ENCODE results near the gene CYP1A2. TPM values are rescaled to one million over a fixed set of nuclear protein-coding genes. Genes with fewer than 3 reads are reported as not detected.
A peak's percentile ranks its signal among the peaks of the same experiment; 100 is the strongest.

The CYP1A2 gene
- total RNA-seq, 1 experiment from 2014 or later, result not detected

DNA sequence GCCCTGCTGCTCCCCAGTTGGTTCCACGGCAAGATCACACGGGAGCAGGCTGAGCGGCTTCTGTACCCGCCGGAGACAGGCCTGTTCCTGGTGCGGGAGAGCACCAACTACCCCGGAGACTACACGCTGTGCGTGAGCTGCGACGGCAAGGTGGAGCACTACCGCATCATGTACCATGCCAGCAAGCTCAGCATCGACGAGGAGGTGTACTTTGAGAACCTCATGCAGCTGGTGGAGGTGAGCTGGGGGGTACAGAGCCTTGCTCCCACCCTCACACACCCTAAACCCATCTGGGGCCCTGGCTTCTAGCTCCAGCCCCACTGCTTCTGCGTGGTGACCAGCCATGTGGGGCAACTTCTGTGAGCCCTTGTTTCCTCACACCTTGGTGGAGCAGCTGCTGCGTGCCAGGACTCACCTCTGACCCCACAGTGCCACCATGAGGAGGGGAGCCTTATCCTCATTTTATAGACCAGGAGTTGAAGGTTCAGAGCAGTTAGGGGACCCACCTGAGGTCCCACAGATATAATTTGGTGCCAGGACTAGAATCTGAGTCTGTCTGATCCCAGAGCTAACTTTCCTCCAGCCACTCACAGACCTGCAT is 50.7 kb downstream of the CYP1A2 start:
- Histone ChIP-seq H3K18ac (ENCODE audit: insufficient read length, low read depth, low read length) (no peak overlapping the region), H3K4me2 (ENCODE audit: insufficient read depth, insufficient read length, low read length) (no peak overlapping the region), H2BK120ac (ENCODE audit: low read depth, low read length, poor library complexity, severe bottlenecking) (no peak overlapping the region), H3K27ac (ENCODE audit: insufficient read length, low read depth, low read length) (no peak overlapping the region), H4K5ac (ENCODE audit: insufficient read length, low read depth, low read length) (no peak overlapping the region), H3K79me1 (ENCODE audit: insufficient read depth, low read depth, low read length, poor library complexity, severe bottlenecking) (no peaks in the 10 kb centered on the region), H3K9ac (ENCODE audit: extremely low read depth, insufficient read length, low read length) (no peak overlapping the region), H3K14ac (ENCODE audit: insufficient read depth, low read length) (no peak overlapping the region; the same call in 1 of the 2 replicates), H3K23me2 (ENCODE audit: insufficient read length, low read depth, low read length, poor library complexity, severe bottlenecking) (no peaks in the 10 kb centered on the region), H2BK5ac (ENCODE audit: insufficient read length, low read length) (no peak overlapping the region), H3K4me1 (ENCODE audit: insufficient read depth, low read length) (no peaks in the 10 kb centered on the region), H3K23ac (ENCODE audit: insufficient read length, low read depth, low read length) (no peak overlapping the region), H2BK20ac (ENCODE audit: low read depth, low read length, poor library complexity, severe bottlenecking) (no peak overlapping the region), H3T11ph (ENCODE audit: low read length) (no peak overlapping the region), H2AFZ (ENCODE audit: low read length) (no peak overlapping the region), H3K9me3 (ENCODE audit: control insufficient read depth, low read depth, low read length) (no peaks in the 10 kb centered on the region), H2BK12ac (ENCODE audit: insufficient read length, low read depth, low read length) (no peak overlapping the region), H3K56ac (ENCODE audit: insufficient read length, low read depth, low read length) (no peak overlapping the region), H3K79me2 (ENCODE audit: insufficient read depth, low read length) (no peaks in the 10 kb centered on the region), H3K4ac (ENCODE audit: low read depth, low read length) (no peak overlapping the region), H3K27me3 (ENCODE audit: insufficient read depth, low read length) (no peaks in the 10 kb centered on the region), H4K8ac (replicated peaks; ENCODE audit: insufficient read length, low read depth, low read length) (no peak overlapping the region), H2AK5ac (ENCODE audit: insufficient read length, low read length) (no peak overlapping the region), H2BK15ac (ENCODE audit: low read depth, low read length) (no peak overlapping the region), H4K20me1 (ENCODE audit: control insufficient read depth, insufficient read depth, insufficient read length) (no peaks in the 10 kb centered on the region), H4K91ac (ENCODE audit: insufficient read length, low read depth, low read length) (no peak overlapping the region)
- no peak for DNase-seq
- TF ChIP-seq, protein P1, sequence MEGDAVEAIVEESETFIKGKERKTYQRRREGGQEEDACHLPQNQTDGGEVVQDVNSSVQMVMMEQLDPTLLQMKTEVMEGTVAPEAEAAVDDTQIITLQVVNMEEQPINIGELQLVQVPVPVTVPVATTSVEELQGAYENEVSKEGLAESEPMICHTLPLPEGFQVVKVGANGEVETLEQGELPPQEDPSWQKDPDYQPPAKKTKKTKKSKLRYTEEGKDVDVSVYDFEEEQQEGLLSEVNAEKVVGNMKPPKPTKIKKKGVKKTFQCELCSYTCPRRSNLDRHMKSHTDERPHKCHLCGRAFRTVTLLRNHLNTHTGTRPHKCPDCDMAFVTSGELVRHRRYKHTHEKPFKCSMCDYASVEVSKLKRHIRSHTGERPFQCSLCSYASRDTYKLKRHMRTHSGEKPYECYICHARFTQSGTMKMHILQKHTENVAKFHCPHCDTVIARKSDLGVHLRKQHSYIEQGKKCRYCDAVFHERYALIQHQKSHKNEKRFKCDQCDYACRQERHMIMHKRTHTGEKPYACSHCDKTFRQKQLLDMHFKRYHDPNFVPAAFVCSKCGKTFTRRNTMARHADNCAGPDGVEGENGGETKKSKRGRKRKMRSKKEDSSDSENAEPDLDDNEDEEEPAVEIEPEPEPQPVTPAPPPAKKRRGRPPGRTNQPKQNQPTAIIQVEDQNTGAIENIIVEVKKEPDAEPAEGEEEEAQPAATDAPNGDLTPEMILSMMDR (conservative IDR thresholded peaks at IDR 0.05), result no peak; the same call in 2 of the 3 replicates
- Mint-ChIP-seq H3K27me3 (ENCODE audit: low read depth) (no peaks in the 10 kb centered on the region), H3K4me1 (peaks cover 2 to 7% of the 10 kb centered on the region in 2 experiments), H3K27ac (peak overlapping the region in 2 of 3 experiments; percentile 25 to 89; a peak in 1 of 7 replicates), H3K9me3 (no peaks in the 10 kb centered on the region), H3K4me3 (peak overlapping the region in 1 of 2 experiments; percentile 50; a peak in 1 of 5 replicates), H3K36me3 (ENCODE audit: insufficient read depth in 1 of 3, low read depth in 3 of 3) (peaks cover 11 to 36% (median 34%) of the 10 kb centered on the region in 3 experiments; a peak in 5 of 7 replicates)
- WGBS (ENCODE audit: extremely low coverage, insufficient read length, low lambda C conversion rate), result no CpG with 5 or more reads among the region's 16 CpGs

Measured in H9 (cell line).